GM23338 (cell line): Measurements from ENCODE around the gene CAPG. TPM values are rescaled to one million over a fixed set of nuclear protein-coding genes. Genes with fewer than 3 reads are reported as not detected.

Source experiments
- ATAC-seq: fragments of 200-7000 bp; cut with Tn5 transposase; 3 replicates; pipeline ENCODE4 v1.9.1; 2020
- DNase-seq: peaks from one replicate; pipeline ENCODE4 v3.0.0-alpha.2; 2015; ENCODE audit warnings: low spot score
- H2AFZ ChIP-seq: fragments of 200-600 bp; sonication (generic); 2 replicates; pipeline ENCODE4 v1.8.0; 2016; ENCODE audit warnings: antibody characterized with exemption, mild to moderate bottlenecking, moderate library complexity
- H3F3A ChIP-seq: fragments of 200-600 bp; sonication (generic); replicated peaks from 2 replicates; pipeline ENCODE4 v1.8.0; 2017; ENCODE audit warnings: antibody characterized with exemption, mixed run types, low read depth
- H3K27ac ChIP-seq: fragments of 200-600 bp; sonication (generic); 2 replicates; pipeline ENCODE4 v1.6.1; 2016; ENCODE audit warnings: low read depth
- H3K27me3 ChIP-seq: fragments of 200-600 bp; sonication (generic); 2 replicates; pipeline ENCODE4 v1.8.0; 2016; ENCODE audit warnings: mild to moderate bottlenecking, mixed run types, moderate library complexity; ENCODE audit not compliant: insufficient read depth
- H3K36me3 ChIP-seq: fragments of 200-600 bp; sonication (generic); 2 replicates; pipeline ENCODE4 v1.8.0; 2016; ENCODE audit warnings: mild to moderate bottlenecking; ENCODE audit not compliant: insufficient read depth
- H3K4me1 ChIP-seq: fragments of 200-600 bp; sonication (generic); 2 replicates; pipeline ENCODE4 v1.8.0; 2016; ENCODE audit warnings: mild to moderate bottlenecking, moderate library complexity; ENCODE audit not compliant: insufficient read depth
- H3K4me2 ChIP-seq: fragments of 200-600 bp; sonication (generic); 2 replicates; pipeline ENCODE4 v1.7.1; 2017; ENCODE audit warnings: mixed run types
- H3K4me3 ChIP-seq: fragments of 200-600 bp; sonication (generic); 2 replicates; pipeline ENCODE4 v1.6.1; 2016; ENCODE audit warnings: mixed run types
- H3K79me2 ChIP-seq: fragments of 200-600 bp; sonication (generic); replicated peaks from 2 replicates; pipeline ENCODE4 v1.8.0; 2017; ENCODE audit warnings: mild to moderate bottlenecking; ENCODE audit not compliant: insufficient read depth
- H3K9me2 ChIP-seq: fragments of 200-600 bp; sonication (generic); 2 replicates; pipeline ENCODE4 v1.8.0; 2017; ENCODE audit not compliant: insufficient read depth
- H4K20me1 ChIP-seq: fragments of 200-600 bp; sonication (generic); replicated peaks from 2 replicates; pipeline ENCODE4 v1.8.0; 2017; ENCODE audit warnings: mild to moderate bottlenecking; ENCODE audit not compliant: insufficient read depth
- H3K27ac Mint-ChIP-seq: 2 replicates; pipeline ENCODE4 v1.8.0; 2020; ENCODE audit warnings: inconsistent platforms, mild to moderate bottlenecking, moderate library complexity, mixed read lengths
- H3K27me3 Mint-ChIP-seq: 3 replicates; pipeline ENCODE4 v1.8.0; 2022; ENCODE audit warnings: low read depth, mild to moderate bottlenecking, moderate library complexity, mixed read lengths, inconsistent platforms; ENCODE audit not compliant: insufficient read depth, poor library complexity
- H3K36me3 Mint-ChIP-seq: 3 replicates; pipeline ENCODE4 v1.8.0; 2021; ENCODE audit warnings: low read depth, mild to moderate bottlenecking, inconsistent platforms, moderate library complexity, mixed read lengths
- H3K4me1 Mint-ChIP-seq: 3 replicates; pipeline ENCODE4 v1.8.0; 2020; ENCODE audit warnings: mild to moderate bottlenecking, inconsistent platforms, mixed read lengths
- H3K4me3 Mint-ChIP-seq: 3 replicates; pipeline ENCODE4 v1.8.0; 2021; ENCODE audit warnings: moderate library complexity, mild to moderate bottlenecking, inconsistent platforms, mixed read lengths
- H3K9me3 Mint-ChIP-seq: 3 replicates; pipeline ENCODE4 v1.8.0; 2020; ENCODE audit warnings: moderate library complexity, mild to moderate bottlenecking, inconsistent platforms, mixed read lengths
- JUNB ChIP-seq: IDR thresholded peaks from one replicate; pipeline ENCODE4 v1.6.1; 2016; ENCODE audit warnings: antibody characterized with exemption; ENCODE audit not compliant: unreplicated experiment
- STAT1 ChIP-seq: IDR thresholded peaks from one replicate; pipeline ENCODE4 v1.6.1; 2016; ENCODE audit warnings: antibody characterized with exemption; ENCODE audit not compliant: unreplicated experiment
- ZNF114 ChIP-seq: fragments of 250-450 bp; sonication (Bioruptor Pico); IDR thresholded peaks from 2 replicates; pipeline ENCODE4 v1.5.0; 2020; ENCODE audit warnings: mild to moderate bottlenecking, moderate library complexity
- ZNF331 ChIP-seq: fragments of 250-450 bp; sonication (Bioruptor Pico); IDR thresholded peaks from 2 replicates; pipeline ENCODE4 v1.5.0; 2020; ENCODE audit warnings: low read depth, mild to moderate bottlenecking, moderate library complexity
- polyA plus RNA-seq: library from polyadenylated mRNA; unstranded; fragments of >200 nt; fragmentation: Nextera tagmentation; extraction: Ambion mirVana; gene quantifications from 2 replicates; pipeline ENCODE4 v1.2.1, GENCODE V29; 2016
- total RNA-seq: library from RNA; depleted of rRNA; stranded (reverse); fragments of >200 nt; shearing (Covaris generic); gene quantifications from 2 replicates; pipeline ENCODE4 v1.2.3, GENCODE V29; 2014
- TF ChIP-seq, protein P1 (sequence below): IDR thresholded peaks from 2 replicates; pipeline ENCODE4 v1.6.1; 2016; ENCODE audit warnings: antibody characterized with exemption
- TF ChIP-seq, protein P2 (sequence below): fragments of 250-450 bp; sonication (Bioruptor Pico); IDR thresholded peaks from 2 replicates; pipeline ENCODE4 v1.5.0; 2020; ENCODE audit warnings: mild to moderate bottlenecking, moderate library complexity
- TF ChIP-seq, protein P3 (sequence below), 2 experiments: fragments of 200-600 bp in 1 of 2; sonication (generic) in 1 of 2; conservative IDR thresholded peaks; 2 replicates each; pipeline versions ENCODE4 v1.5.1 to v1.6.1; 2016 to 2017; ENCODE audit warnings: antibody characterized with exemption in 2 of 2, low read depth in 2 of 2, mild to moderate bottlenecking in 2 of 2, moderate library complexity in 1 of 2

Gene CAPG
- total and polyA plus RNA-seq, 2 experiments from 2014 or later: 88.7 to 104 TPM

DNA sequence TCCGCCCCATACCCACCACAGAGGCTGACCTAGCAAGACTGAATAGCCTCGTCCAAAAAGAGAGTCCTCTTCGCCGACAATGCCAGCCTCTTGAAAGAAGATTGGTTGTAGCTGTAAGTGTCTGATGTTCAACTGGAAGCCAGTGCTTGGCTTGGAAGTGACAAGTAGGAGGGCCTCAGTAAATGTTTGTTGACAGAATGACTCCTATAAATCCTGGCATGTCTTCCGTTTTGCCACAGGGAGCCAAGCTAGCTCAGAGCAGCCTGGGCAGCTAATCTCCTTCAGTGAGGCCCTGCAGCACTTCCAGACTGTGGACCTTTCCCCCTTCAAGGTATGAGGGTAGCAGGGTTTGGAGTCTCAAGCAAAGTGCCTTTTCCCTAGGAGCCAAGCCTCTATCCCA lies 40.7 kb downstream of the CAPG start (continued):
- TF ChIP-seq, protein P1, sequence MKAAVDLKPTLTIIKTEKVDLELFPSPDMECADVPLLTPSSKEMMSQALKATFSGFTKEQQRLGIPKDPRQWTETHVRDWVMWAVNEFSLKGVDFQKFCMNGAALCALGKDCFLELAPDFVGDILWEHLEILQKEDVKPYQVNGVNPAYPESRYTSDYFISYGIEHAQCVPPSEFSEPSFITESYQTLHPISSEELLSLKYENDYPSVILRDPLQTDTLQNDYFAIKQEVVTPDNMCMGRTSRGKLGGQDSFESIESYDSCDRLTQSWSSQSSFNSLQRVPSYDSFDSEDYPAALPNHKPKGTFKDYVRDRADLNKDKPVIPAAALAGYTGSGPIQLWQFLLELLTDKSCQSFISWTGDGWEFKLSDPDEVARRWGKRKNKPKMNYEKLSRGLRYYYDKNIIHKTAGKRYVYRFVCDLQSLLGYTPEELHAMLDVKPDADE: no peak
- TF ChIP-seq JUNB (no peak), ZNF114 (CRISPR knock-in tag) (no peak)
- TF ChIP-seq, protein P2, sequence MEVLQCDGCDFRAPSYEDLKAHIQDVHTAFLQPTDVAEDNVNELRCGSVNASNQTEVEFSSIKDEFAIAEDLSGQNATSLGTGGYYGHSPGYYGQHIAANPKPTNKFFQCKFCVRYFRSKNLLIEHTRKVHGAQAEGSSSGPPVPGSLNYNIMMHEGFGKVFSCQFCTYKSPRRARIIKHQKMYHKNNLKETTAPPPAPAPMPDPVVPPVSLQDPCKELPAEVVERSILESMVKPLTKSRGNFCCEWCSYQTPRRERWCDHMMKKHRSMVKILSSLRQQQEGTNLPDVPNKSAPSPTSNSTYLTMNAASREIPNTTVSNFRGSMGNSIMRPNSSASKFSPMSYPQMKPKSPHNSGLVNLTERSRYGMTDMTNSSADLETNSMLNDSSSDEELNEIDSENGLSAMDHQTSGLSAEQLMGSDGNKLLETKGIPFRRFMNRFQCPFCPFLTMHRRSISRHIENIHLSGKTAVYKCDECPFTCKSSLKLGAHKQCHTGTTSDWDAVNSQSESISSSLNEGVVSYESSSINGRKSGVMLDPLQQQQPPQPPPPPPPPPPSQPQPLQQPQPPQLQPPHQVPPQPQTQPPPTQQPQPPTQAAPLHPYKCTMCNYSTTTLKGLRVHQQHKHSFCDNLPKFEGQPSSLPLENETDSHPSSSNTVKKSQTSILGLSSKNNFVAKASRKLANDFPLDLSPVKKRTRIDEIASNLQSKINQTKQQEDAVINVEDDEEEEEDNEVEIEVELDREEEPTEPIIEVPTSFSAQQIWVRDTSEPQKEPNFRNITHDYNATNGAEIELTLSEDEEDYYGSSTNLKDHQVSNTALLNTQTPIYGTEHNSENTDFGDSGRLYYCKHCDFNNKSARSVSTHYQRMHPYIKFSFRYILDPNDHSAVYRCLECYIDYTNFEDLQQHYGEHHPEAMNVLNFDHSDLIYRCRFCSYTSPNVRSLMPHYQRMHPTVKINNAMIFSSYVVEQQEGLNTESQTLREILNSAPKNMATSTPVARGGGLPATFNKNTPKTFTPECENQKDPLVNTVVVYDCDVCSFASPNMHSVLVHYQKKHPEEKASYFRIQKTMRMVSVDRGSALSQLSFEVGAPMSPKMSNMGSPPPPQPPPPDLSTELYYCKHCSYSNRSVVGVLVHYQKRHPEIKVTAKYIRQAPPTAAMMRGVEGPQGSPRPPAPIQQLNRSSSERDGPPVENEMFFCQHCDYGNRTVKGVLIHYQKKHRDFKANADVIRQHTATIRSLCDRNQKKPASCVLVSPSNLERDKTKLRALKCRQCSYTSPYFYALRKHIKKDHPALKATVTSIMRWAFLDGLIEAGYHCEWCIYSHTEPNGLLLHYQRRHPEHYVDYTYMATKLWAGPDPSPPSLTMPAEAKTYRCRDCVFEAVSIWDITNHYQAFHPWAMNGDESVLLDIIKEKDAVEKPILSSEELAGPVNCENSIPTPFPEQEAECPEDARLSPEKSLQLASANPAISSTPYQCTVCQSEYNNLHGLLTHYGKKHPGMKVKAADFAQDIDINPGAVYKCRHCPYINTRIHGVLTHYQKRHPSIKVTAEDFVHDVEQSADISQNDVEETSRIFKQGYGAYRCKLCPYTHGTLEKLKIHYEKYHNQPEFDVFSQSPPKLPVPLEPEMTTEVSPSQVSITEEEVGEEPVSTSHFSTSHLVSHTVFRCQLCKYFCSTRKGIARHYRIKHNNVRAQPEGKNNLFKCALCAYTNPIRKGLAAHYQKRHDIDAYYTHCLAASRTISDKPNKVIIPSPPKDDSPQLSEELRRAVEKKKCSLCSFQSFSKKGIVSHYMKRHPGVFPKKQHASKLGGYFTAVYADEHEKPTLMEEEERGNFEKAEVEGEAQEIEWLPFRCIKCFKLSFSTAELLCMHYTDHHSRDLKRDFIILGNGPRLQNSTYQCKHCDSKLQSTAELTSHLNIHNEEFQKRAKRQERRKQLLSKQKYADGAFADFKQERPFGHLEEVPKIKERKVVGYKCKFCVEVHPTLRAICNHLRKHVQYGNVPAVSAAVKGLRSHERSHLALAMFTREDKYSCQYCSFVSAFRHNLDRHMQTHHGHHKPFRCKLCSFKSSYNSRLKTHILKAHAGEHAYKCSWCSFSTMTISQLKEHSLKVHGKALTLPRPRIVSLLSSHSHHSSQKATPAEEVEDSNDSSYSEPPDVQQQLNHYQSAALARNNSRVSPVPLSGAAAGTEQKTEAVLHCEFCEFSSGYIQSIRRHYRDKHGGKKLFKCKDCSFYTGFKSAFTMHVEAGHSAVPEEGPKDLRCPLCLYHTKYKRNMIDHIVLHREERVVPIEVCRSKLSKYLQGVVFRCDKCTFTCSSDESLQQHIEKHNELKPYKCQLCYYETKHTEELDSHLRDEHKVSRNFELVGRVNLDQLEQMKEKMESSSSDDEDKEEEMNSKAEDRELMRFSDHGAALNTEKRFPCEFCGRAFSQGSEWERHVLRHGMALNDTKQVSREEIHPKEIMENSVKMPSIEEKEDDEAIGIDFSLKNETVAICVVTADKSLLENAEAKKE (CRISPR knock-in tag): no peak

DNA sequence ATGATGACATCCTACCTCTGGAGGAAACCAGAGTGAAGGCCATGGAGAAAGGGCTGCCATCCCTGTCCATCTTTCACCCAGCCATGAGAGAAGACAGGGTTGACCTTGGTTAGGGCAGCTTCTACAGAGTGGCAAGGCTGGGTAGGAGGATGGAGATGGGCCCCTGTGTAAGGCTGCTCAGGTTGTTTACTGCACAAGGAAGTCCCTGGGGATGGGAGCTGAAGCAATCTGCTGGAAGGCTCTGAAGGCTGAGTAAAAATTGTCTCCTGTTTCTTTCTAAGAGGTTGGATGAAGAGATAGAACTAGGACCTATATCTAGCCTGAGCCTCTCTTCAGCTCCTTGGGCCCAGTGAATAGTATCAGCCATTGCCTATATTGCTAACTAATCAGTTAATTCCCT lies 41.2 kb downstream of the CAPG start:
- Histone ChIP-seq H3K9me2 (no peaks in the 10 kb centered on the region), H3F3A (0 out of 2 replicates have a peak, but pooled peaks cover 3% of the 10 kb centered on the region), H3K36me3 (no peaks in the 10 kb centered on the region), H3K27me3 (no peaks in the 10 kb centered on the region), H3K79me2 (no peaks in the 10 kb centered on the region), H3K27ac (no peak overlapping the region), H4K20me1 (no peaks in the 10 kb centered on the region), H3K4me3 (no peak overlapping the region), H3K4me1 (no peaks in the 10 kb centered on the region), H2AFZ (no peak overlapping the region), H3K4me2 (no peak overlapping the region)
- Mint-ChIP-seq H3K27ac (no peak overlapping the region), H3K36me3 (peaks cover 6% of the 10 kb centered on the region; the same call in 2 of the 3 replicates), H3K27me3 (no peaks in the 10 kb centered on the region), H3K9me3 (no peaks in the 10 kb centered on the region; the same call in 2 of the 3 replicates), H3K4me1 (no peaks in the 10 kb centered on the region), H3K4me3 (no peak overlapping the region)
- TF ChIP-seq, protein P3, sequence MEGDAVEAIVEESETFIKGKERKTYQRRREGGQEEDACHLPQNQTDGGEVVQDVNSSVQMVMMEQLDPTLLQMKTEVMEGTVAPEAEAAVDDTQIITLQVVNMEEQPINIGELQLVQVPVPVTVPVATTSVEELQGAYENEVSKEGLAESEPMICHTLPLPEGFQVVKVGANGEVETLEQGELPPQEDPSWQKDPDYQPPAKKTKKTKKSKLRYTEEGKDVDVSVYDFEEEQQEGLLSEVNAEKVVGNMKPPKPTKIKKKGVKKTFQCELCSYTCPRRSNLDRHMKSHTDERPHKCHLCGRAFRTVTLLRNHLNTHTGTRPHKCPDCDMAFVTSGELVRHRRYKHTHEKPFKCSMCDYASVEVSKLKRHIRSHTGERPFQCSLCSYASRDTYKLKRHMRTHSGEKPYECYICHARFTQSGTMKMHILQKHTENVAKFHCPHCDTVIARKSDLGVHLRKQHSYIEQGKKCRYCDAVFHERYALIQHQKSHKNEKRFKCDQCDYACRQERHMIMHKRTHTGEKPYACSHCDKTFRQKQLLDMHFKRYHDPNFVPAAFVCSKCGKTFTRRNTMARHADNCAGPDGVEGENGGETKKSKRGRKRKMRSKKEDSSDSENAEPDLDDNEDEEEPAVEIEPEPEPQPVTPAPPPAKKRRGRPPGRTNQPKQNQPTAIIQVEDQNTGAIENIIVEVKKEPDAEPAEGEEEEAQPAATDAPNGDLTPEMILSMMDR (conservative IDR thresholded peaks at IDR 0.05; ENCODE audit: low read depth in 2 of 2): no peak
- TF ChIP-seq ZNF331 (CRISPR knock-in tag): no peak
- TF ChIP-seq JUNB: no peak
- no peak for TF ChIP-seq STAT1
- TF ChIP-seq ZNF114 (CRISPR knock-in tag): no peak
- no peak for DNase-seq
- no peak for ATAC-seq
